ENCODE results near the gene WNT16.
"Not testable (repeated sequence)": the region's sequence is repeated elsewhere in the genome, so short reads cannot be mapped to it uniquely, and the experiment has no call there.

Gene WNT16

DNA sequence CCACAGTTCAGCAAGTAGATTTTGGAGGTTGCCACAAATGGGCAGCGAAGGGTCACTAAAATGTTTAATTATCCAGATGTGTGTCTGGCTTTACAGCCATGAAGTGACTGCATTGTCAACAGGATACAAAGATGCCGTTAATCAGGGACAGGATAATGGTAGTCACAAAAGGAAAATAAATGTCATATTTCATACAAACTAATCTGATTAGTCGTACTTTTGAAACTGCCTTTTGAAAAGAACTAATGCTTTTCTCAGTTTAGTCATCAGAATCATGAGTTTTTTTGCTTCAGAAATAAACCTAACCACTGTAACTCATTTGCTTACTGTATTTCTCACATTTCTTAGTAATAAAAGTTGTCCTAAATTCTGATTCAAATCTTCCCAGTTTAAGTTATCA is 22.2 kb upstream of the WNT16 start:
- DNase-seq (ENCODE audit: low read depth), result no peak

GRCh38 chr7:121307021-121307574 is 21.7 kb upstream of the WNT16 start:
- no peak for DNase-seq (ENCODE audit: low read depth)

GRCh38 chr7:121313220-121313792 is 15.5 kb upstream of the WNT16 start:
- DNase-seq (ENCODE audit: low read depth), result no peak

GRCh38 chr7:121313793-121314676 is 14.8 kb upstream of the WNT16 start:
- no peak for DNase-seq (ENCODE audit: low read depth)

GRCh38 chr7:121315170-121315569 is 13.6 kb upstream of the WNT16 start:
- DNase-seq (ENCODE audit: low read depth), result not testable (repeated sequence)

GRCh38 chr7:121322460-121322859 is 6.3 kb upstream of the WNT16 start:
- DNase-seq (ENCODE audit: low read depth), result no peak

- DNase-seq (ENCODE audit: low read depth), result no peak
Observed at GRCh38 chr7:121323515-121324302, 5.1 kb upstream of the WNT16 start.

DNA sequence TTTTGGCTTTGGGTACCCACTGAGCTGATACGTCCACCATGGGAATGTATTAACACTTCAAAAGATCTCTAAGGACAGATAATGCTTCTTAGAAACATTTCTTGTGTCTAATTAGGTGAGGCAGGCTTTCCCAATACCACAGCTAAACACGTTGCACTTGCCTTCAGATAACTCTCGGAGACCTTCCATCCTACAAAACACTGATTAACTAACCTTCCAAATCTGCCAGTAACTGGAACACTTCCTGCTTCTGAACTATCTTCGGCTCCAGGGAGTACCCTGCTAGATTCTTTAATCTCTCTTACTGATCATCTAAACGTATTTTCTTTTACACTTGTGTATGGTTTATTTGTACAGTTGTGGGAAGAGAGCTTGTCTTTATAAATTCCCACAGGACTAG is 1.1 kb upstream of the WNT16 start:
- DNase-seq (ENCODE audit: low read depth), result no peak

DNA sequence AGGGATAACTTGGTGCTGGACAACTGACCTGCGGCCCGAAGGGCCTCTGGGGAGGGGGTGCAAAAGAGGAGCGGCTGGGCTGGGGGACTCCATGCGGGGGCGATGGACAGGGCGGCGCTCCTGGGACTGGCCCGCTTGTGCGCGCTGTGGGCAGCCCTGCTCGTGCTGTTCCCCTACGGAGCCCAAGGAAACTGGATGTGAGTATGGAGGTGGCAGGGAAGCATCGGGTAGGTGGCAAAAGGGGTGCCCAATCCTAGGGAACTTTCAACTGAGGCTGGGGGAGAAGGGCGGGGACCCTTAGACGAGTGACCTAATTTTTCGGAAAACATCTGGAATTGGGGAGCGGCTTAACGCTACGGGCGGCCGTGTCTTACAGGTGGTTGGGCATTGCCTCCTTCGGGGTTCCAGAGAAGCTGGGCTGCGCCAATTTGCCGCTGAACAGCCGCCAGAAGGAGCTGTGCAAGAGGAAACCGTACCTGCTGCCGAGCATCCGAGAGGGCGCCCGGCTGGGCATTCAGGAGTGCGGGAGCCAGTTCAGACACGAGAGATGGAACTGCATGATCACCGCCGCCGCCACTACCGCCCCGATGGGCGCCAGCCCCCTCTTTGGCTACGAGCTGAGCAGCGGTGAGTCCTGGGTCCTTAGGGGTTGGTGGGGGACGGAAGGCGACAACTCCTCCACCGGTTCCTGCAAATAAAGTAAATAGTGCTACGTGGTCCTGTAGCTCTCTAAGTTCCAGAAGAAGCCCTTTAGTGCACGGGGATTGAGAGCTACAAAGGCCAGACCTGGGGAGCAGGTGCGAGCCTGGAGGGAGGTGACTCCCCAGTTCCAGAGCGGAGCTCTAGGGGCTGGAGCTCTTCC is 622 bp downstream of the WNT16 start:
- no peak for DNase-seq (ENCODE audit: low read depth)

- DNase-seq (ENCODE audit: low read depth), result no peak
Observed at GRCh38 chr7:121330053-121330833, 1.4 kb downstream of the WNT16 start.

GRCh38 chr7:121331048-121331447 is 2.2 kb downstream of the WNT16 start:
- no peak for DNase-seq (ENCODE audit: low read depth)

- no peak for DNase-seq (ENCODE audit: low read depth)
Observed at GRCh38 chr7:121331574-121331973, 2.8 kb downstream of the WNT16 start.

GRCh38 chr7:121334376-121334775 is 5.6 kb downstream of the WNT16 start:
- no peak for DNase-seq (ENCODE audit: low read depth)

DNA sequence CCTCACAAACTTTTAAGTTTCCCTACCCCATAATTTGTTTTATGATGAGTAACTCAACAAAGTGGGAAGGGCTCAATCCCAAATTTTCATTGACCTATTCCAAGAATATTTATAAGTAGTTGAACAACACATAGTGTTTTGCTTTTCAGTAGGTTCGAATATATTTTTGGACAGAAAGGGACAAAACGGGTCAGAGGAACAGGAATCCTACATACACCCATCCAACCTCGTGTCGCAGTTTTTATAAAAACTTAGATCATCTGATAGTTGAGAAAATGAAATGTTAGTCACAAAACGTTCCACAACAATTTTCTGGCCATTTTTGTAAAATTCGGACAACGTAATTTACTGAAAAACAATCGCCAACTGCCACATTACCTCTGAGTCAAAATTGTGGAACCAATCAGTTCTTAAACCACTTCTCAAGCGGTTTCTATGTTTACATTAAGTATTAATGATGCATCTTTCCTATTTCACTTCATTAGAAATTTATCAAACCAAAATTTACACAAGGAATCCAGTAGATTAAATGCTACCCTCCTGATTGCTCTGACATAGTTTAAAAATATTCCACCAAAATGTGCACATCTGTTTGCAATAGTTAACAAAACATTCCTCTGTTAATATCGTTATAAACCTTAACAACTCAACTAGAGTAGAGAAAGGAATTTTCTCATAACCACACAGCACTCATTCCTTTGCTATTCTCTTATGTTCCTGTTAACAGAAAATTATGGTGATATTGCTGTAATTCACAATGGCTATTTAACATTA is 6.3 kb downstream of the WNT16 start:
- DNase-seq (ENCODE audit: low read depth), result no peak

GRCh38 chr7:121336579-121336978 is 7.8 kb downstream of the WNT16 start:
- no peak for DNase-seq (ENCODE audit: low read depth)

- no peak for DNase-seq (ENCODE audit: low read depth)
Observed at GRCh38 chr7:121337398-121337797, 8.6 kb downstream of the WNT16 start.

GRCh38 chr7:121339082-121339481 is 10.3 kb downstream of the WNT16 start:
- no peak for DNase-seq (ENCODE audit: low read depth)

DNA sequence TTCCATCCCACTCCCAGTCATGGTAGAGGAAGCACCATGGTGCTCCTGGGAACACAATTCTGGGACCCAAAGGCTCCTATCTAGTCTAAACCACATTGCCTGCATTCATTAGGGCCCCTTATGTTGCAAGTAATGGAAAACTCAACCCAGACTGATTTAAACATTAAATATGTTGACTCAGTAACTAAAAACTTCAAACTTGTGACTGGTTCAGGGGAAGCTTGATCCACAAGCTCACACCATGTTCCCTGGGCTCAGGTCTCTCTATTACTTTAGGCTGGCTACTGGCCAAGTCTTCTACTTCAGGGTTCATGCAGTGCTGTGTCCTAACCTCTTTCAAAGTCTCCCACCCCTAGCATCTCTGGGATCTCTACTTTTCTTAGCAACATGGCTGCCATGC is 13.1 kb downstream of the WNT16 start:
- no peak for DNase-seq (ENCODE audit: low read depth)

- no peak for DNase-seq (ENCODE audit: low read depth)
Observed at GRCh38 chr7:121342631-121343030, 13.8 kb downstream of the WNT16 start.

DNA sequence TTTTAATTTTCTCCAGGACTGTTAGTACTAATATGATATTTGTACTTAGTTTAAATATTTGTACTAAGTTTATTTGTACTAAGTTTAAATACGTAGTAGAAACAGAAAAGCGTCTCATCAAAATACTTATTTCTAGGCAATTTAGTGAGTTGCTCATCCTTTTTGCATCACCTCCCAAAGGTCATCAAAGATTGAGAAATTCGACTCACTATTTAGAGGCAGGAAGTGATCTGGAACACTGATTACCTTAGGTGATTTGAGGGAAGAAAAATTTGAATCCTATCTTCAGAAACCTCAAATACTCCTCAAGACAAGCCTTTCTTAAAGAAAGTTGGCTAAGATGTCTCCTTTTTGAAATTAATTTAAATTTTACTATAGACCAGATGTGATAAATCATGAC is 14.5 kb downstream of the WNT16 start:
- DNase-seq (ENCODE audit: low read depth), result no peak
